Tibial nerve (tissue), 3 donors: ENCODE data around the gene PIEZO1.

Experiments
- POLR2A ChIP-seq, 2 donors: fragments of 450-650 bp; IDR thresholded peaks; one replicate each; pipeline ENCODE4 v1.6.1; 2017; ENCODE audit warnings: antibody characterized with exemption in 2 of 2, mild to moderate bottlenecking in 2 of 2, moderate library complexity in 2 of 2
- TF ChIP-seq, protein P1 (sequence below), 5 experiments: fragments of 200-600 bp in 3 of 5; fragments of 450-650 bp in 2 of 5; sonication (generic) in 3 of 5; IDR thresholded peaks; one replicate each; pipeline ENCODE4 v1.5.1; 2016 to 2019; ENCODE audit warnings: antibody characterized with exemption in 5 of 5, mild to moderate bottlenecking in 3 of 5, moderate library complexity in 2 of 5

DNA sequence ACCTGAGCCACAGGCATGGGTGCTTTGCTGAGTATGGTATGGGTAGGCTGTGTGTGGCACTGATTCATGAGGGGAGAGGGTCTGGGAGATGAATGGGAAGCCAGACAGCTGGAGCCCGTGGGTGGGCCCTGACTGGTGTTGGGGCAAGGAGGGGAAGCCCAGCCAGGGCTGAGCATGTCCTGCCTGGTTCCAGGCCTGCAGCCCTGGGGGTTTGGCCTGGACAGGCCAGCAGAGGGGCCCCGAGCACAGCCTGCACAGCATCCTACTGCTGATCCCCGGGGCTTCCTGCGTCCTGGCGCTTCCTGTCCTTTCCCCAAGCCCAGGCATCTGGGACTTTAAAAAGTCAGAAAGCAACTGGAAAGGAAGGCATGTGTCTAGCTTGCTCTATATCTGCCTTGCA lies 117.6 kb downstream of the PIEZO1 start:
- TF ChIP-seq, protein P1, sequence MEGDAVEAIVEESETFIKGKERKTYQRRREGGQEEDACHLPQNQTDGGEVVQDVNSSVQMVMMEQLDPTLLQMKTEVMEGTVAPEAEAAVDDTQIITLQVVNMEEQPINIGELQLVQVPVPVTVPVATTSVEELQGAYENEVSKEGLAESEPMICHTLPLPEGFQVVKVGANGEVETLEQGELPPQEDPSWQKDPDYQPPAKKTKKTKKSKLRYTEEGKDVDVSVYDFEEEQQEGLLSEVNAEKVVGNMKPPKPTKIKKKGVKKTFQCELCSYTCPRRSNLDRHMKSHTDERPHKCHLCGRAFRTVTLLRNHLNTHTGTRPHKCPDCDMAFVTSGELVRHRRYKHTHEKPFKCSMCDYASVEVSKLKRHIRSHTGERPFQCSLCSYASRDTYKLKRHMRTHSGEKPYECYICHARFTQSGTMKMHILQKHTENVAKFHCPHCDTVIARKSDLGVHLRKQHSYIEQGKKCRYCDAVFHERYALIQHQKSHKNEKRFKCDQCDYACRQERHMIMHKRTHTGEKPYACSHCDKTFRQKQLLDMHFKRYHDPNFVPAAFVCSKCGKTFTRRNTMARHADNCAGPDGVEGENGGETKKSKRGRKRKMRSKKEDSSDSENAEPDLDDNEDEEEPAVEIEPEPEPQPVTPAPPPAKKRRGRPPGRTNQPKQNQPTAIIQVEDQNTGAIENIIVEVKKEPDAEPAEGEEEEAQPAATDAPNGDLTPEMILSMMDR (IDR thresholded peaks at IDR 0.05) = no peak
- no peak for TF ChIP-seq POLR2A (IDR thresholded peaks at IDR 0.05)
